M059J (cell line): Measurements from ENCODE around the gene ERCC6L2. TPM values are rescaled to one million over a fixed set of nuclear protein-coding genes. Genes with fewer than 3 reads are reported as not detected.

Source experiments
- DNase-seq: peaks from one replicate; pipeline ENCODE4 v3.0.0-alpha.2; 2012; ENCODE audit warnings: low read depth
- total RNA-seq: library from RNA; depleted of rRNA; stranded (reverse); fragments of >200 nt; shearing (Covaris generic); gene quantifications from 2 replicates; pipeline ENCODE4 v1.2.3, GENCODE V29; 2014

Gene ERCC6L2
- total RNA-seq, 1 experiment from 2014 or later, result 70.3 TPM

DNA sequence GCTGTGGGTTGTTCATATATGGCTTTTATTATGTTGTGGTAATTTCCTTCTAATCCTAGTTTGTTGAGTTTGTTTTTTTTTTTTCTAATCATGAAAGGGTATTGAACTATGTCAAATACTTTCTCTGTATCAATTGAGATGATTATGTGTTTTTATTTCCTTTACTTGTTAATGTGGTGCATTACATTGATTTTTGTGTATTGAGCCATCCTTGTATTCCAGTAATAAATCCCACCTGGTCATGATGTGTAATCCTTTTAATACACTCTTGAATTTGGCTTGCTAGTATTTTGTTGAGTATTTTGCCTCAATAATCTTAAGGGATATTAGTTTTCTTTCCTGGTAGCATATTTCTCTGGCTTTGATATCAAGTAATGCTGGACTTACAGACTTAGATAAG, 13.1 kb upstream of the ERCC6L2 start:
- no peak for DNase-seq

DNA sequence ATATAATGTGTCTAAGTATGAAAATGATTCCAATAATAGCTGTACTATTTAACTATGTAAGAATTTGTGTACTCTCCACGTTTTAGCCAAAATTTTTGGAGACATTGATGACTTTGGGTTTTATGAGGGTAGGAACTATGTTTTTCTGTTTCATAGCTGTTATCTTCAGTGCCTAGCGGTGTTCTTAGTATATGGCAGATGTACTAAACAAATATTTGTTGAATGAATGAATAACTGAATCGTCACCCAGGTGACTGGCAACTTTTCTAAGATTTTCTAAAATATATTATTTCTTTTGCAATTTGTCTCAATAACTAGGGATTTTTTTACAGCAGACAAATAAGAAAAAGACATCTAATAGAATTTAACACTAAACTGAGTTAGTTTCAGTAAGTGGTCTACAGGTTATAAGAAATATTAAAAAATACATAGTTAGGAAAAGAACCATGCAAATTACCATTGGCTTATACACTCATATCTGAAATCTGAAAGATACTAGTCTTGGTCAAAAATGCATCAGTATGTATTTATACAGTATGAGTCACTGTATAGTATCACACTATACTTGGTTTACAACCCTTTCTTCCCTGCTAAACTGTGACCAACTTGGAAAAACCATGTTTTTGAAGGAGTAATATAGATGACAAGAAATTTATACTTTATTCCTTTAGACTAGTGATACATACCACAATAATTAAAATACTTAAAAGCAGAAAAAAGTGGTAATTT, 10.5 kb upstream of the ERCC6L2 start:
- DNase-seq, result no peak

DNA sequence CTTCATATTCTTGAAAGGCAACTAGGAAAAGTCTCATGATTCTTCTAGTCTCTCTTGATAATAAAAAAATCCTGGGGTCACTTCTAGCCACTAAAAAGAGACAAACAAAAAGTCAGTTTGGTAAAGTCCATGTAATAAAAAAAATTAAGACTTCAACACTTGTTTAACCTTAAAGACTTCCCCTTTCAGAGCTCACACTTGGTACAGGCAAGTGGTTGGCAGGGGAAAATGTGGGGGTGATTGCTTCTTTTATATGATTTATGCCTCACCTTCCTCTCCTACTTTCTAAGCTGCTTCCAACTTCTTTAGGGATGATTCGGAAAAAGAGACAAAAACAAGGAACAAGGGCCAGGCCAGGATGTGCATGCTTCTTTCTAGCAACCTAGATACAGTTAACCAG, 5.1 kb upstream of the ERCC6L2 start:
- no peak for DNase-seq

DNA sequence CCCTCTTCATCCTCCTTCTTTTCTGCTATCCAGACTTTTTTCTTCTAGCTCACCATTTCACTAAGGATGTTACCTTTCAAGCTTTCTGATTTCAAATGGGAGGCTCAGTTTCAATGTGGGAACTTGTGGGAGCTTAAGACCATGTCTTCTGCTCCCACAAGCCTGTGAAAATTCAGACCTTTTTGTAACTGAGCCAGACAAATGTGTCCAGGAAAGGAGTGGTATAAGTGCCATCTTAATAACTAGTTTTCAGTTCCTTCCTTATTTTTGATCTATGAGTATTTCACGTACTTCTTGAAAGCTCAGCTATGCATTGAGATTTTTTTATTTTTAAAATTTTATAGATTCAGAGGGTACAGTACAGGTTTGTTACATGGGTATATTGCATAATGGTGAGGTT, 4.6 kb upstream of the ERCC6L2 start:
- no peak for DNase-seq

DNA sequence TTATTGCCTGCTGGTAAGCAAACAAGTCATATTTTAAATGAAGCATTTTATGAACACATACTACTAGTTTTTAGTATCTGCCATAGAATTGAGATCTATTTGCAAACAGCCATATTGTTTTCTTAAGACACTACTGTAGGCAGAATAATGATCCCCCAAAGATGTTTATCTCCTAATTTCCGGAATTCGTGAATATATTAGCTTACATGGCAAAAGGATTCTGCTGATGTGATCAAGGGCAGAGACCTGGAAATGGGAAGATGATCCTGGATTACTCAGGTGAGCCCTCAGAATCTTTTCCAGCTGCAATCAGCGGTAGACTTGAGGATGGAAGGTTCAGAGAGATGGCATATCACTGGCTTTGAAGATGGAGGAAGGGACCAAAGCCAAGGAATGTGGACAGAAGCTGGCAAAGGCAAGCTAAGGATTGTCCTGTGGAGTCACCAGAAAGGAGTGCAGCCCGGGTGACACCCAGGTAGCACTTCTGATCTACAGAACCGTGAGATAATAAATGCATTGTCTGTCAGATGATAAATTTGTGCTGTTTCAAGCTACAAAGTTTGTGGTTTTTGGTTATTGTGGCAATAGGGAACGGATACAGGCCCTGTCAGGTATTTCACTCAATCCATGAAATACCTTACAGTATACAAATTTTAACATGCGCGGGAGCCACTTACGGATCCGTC, 1.0 kb upstream of the ERCC6L2 start:
- DNase-seq, result peak; percentile 60

DNA sequence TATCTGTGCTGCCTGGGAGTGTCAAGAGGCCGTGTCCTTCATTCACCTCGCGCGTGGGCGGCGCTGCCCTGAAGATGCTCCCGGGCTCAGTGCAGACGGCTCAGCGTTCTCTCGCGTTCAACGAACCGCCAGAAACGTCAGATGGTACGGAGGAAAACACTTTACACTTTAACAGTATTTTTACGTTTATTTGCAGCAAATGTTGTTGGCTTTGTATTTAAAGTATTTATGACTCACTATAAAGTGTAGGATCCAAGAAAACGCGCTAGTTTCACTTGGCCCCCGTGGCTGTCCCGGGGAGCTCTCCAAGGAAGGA, 544 bp upstream of the ERCC6L2 start:
- peak; percentile 49 for DNase-seq

DNA sequence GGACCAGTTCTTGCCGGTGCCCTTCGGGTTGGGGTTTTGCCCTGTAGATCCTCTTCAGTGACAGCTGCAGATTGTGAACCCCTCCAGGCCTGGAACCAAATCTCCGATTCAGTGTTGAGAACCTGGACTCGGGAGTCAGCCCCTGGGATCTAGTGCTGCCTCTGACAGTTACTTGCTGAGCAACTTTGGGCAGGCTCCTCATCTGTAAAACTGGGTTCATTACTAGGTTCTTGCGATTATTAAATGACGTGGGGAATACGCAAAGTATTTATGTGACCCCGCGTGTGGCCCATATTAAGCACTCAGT, 600 bp downstream of the ERCC6L2 start:
- no peak for DNase-seq

DNA sequence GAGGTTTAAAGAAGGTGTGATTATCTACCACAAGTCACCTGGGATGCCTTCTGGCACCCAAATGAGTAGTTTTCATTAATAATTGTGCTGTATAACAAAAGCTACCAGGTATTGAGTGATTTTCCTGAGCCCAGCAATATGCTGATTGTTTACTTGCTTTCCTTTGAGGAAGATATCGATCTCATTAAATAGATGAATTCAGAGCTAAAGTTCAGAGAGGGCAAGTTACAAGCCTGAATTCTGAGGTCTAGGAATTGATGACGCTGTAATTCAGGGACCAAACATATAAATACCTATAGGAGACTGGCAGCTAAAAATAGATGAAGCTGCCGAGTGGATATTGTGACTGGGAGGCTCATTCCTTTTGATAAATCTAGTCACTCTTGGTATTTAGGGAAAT, 1.1 kb downstream of the ERCC6L2 start:
- peak; percentile 28 for DNase-seq

DNA sequence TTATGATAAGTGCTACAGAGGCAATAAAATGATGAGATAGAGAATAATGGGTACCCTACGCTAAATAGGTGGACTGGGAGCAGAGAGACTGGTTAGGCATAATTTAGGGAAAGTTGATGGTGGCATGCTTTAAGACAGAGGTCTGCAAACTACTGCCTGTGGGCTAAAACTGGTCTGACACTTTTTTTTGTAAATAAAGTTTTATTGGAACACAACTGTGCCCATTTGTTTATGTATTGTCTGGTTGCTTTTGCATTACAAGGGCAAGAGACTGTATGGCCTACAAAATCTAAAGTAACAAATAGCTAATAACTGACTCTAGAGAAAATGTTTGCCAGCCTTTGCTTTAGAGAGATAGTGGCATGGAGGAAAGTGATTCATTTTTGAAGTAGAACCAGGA, 2.5 kb downstream of the ERCC6L2 start:
- no peak for DNase-seq

DNA sequence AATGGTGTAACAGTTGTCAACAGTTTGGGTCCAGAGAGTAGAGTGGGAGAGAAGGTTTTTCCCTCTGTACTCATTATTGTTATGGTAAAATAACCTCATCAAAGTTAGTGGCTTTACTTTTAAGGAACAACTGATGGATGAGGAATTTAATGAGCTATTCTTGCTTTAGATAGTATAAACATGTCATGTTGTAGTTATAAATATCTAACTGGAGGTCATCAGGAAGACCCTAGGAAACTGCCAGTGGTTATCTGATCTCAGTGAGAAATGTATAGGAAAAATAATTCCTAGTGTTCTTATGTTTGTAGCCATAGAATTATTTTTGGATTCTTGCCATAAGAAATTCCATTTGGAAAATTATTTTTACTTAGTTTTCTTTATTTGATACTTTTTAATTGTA, 4.1 kb downstream of the ERCC6L2 start:
- DNase-seq, result peak; percentile 50

DNA sequence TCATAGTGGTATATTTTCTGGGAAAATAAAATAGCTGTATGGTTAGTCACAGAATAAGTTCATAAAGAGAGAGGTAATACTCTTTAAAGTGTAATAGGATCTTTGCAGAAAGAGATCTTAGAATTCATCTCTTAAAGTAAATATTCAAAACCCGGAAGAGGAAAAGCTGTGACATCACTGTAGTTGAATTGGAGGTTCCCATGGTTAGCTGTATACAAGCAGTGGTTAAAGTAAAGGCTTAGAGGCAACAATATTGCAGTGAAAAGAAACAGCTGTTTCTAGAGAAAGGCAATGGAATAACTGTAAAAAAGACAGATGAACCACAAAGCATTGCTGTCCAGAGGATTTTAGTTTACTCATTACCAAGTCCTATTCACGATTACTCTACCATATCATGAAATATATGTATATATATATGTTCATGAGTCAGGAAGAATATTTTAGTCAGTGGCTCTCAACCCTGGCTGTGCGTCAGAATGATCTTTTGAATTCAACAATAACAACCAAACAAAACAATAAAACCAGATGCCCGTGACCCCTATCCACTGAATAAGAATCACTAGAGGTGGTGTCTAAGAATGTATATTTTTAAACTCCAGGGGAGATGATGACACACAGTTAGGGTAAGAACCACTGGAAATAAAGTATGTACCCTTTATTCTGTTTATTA, 4.7 kb downstream of the ERCC6L2 start:
- peak; percentile 89 for DNase-seq

DNA sequence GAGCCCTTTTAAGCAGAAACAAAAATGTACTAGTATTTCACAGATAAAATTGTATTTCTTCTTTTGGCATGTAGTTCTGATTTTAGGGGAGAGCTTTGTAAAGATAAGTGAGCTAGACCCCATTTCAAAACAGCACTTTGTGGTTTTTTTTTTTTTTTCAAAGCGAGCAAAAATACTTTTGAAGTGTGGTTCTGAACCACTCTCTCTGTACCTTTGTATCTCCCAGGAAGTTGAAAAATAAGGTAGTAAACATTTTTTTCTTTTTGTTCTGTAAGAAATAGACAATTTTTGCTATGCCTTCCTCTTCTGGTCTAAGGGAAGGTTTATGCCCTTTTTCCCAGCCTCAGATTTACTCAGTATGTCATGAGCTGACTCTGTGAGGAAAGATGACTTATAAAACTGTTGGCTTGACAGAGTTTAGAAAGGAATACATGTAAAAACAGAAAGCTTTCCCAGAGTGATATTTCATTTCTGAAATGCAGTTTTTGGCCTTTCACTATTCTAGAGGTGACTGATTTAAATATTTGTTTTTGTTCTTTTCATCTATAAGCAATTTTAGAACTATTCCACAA, 12.5 kb downstream of the ERCC6L2 start:
- DNase-seq, result no peak

DNA sequence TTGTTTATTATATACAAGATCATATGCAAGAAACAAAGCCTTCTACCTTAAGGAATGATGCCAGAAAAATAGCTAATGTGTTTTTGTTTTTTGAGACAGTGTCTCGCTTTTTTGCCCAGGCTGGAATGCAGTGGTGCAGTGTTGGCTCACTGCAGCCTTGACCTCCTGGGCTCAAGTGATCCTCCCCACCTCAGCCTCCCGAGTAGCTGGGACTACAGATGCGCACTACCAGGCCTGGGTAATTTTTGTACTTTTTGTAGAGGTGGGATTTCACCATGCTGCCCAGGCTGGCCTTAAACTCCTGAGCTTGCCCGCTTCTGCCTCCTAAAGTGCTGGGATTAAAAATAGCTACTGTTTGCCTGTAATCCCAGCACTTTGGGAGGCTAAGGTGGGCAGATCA, 15.1 kb downstream of the ERCC6L2 start:
- no peak for DNase-seq

DNA sequence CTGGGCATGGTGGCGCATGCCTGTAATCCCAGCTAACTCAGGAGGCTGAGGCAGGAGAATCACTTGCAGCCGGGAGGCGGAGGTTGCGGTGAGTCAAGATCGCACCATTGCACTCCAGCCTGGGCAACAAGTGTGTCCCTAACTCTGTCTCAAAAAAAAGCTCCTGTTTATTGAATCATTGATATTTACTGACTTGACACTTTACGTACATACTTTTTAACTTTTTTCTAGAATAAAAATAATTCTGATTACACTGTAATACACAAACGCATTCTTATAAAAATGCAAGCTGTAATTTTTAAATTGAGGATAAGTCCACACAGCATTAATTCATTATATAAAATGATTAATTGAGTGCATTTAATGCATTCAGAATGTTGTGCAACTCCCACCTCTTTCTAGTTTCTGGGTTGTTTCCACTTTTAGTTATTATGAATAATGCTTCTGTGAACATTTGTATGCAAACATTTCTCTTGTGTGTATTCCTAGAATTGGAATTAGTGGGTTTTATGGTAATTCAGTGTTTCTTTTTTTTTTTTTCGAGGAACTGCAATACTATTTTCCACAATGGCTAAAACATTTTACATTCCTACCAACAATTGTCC, 15.7 kb downstream of the ERCC6L2 start:
- DNase-seq, result no peak

DNA sequence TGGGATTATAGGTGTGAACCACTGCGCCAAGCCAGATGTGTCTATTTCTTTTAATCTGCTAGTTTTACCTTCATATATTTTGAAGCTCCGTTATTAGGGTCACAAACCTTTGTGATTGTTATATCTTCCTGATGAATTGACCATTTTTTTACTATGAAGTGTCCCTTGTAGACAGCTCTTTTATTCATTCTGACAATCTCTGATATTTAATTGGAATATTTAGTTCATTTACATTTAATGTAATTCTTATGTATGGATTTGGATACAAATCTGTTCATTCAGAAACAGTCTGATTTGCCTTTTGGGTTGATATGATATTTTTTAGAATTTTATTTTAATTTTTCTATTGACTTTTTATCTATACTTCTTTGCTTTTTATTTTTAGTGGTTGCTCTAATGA, 17.2 kb downstream of the ERCC6L2 start:
- no peak for DNase-seq

DNA sequence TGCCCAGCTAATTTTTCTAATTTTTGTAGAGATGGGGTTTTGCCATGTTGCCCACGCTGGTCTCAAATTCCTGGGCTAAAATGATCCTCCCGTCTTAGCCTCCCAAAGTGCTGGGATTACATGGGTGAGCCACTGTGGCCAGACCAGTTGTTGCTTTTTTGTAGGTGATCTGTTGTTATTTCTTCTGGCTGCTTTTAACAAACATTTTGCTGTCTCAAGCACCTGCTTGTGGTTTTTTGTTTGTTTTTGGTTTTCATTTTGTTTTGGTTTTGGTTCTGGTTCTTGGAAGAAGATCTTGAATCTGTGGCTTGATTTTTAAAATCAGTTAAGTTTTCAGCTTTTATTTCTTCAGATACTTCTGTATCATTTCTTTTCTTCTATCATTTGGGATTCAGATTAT, 21.1 kb downstream of the ERCC6L2 start:
- DNase-seq, result no peak

DNA sequence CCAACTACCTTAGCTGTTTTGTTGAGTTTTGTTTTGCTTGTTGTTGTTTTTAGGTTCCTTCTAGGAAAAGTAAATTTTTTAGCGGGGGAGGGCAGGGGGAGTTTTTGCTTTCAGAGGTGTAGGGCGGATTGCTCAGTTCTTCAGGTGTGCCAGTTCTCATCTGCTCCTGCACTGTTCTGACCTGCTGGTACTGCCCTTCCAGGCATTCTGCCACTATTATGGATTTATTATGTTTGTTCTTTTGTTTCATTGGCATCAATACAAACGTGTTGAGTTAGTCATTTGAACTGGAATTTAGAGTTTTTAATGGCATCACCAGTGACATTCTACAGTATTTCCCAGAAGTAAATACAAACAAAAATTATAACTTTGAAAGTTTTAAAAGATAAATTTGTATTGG, 26.0 kb downstream of the ERCC6L2 start:
- peak; percentile 16 for DNase-seq

DNA sequence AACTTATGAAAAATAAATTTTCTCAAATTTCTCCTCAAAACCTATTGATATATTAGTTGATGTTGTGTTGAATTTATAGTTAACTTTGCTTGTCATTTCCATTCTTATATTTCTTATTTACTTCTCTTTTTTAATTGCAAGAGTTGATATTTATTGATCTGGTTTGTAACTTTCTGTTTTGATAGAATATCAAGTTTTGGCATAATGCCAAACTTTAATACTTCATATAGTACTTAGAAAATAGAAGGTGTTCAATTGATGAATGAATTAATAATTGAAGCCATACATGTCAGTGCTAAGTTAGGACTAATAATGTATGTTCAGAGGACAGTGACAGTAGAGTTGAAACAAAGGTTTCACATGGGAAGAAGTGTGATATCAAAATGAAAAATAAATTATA, 27.9 kb downstream of the ERCC6L2 start:
- DNase-seq, result no peak

DNA sequence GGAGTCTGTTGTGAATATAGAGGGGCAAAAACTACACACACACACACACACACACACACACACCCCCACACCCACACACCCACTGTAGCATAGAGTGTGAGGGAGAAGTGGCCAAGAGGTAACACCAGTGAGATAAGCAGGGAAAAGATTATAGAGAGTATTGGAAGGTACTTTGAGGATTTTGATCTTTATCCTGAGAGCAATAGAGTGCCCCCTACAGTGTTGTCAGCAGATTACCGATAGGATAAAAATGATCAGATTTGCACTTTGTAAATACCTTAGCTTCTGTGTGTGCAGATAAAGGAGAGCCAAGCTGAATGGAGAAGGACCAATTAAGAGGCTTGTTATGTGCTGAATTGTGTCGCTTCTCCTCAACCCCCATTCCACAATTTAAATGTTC, 32.3 kb downstream of the ERCC6L2 start:
- DNase-seq, result peak; percentile 9

DNA sequence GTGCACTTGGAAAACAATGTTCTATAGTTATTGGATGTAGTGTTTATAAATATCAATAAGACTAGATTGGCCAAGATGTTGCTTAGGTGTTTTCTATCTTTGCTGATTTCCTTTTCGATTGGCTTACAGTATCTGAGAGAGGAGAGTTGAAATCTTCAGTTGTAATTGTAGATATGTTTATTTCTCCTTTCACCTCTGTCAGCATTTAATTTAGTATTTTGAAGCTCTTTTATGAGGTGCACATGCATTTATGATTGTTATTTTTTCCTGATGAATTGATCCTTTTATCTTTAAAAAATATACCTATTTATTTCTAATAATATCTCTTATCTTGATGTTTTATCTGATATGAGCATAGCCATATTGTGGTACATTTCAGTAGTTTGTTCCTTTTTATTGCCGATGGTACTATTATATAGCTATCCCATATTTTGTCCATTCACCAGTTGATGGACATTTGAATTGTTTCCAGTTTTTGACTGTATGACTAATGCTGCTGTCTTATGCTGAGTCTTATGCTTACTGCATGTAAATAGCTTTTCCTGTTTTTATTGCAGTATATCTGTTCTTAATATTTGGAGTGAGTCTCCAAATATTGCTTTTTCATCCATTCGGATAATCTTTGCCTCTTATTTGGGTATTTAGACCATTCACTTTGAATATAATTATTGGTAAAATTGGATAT, 34.7 kb downstream of the ERCC6L2 start:
- DNase-seq, result peak; percentile 22

DNA sequence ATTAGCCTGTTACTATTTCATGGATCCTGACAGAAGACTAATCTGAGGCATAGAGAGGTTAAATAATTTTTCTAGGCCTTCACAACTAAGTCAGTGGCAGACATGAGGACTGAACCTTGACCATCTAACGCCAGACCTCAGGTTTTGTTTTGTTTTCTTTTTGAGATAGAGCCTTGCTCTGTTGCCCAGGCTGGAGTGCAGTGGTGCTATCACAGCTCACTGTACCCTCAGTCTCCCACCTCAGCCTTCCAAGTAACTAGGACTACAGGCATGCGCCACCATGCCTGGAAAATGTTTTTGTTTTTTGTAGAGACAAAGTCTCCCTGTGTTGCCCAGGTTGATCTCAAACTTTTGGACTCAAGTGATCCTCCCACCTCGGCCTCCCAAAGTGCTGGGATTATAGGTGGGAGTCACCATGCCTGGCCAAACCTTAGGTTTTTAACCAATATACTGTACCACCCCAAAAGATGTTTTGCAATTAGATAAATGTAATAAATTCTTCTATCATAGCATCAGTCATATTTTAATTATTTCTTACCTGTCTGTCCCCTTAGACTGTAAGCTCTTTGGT, 35.4 kb downstream of the ERCC6L2 start:
- no peak for DNase-seq

DNA sequence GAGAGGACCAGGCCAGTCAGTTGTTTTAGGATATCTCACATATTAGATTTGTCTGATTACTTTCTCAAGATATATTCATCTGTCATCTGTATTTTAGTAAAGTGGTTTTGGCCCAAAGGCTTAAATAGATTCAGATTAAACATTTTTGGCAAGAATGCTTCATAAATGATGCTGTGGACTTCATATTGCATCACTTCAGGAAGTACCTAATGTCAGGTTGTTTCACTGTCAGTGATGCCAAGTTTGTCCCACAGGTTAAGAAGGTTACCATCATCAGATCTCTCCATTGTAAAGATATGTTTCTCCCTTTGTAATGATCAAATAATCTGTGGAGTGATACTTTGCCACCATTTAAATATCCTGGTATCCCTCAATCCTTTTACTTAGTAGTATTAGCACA, 37.3 kb downstream of the ERCC6L2 start:
- no peak for DNase-seq
